ENCODE measurements around the gene GJD3.

DNA sequence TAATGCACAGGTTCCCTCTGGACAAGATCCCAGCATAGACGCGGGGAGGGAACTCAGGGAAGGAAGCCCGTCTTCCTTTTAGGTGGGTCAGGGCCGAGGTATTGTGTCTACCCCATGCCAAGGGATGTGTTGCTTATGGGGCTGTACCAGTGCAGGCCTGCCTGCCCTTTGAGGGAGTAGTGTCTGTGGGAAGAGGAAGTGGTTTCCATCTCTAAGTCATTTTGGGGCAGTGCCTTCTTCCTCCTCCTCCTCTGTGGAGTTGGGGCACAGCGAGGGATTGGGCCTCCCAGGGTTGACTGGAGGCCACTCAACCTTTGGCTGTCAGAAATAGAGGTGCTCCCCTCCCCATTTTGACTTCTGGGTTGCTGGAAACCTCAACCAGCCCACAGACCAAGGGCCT, 26.5 kb downstream of the GJD3 start:
- TF ChIP-seq, protein P1, sequence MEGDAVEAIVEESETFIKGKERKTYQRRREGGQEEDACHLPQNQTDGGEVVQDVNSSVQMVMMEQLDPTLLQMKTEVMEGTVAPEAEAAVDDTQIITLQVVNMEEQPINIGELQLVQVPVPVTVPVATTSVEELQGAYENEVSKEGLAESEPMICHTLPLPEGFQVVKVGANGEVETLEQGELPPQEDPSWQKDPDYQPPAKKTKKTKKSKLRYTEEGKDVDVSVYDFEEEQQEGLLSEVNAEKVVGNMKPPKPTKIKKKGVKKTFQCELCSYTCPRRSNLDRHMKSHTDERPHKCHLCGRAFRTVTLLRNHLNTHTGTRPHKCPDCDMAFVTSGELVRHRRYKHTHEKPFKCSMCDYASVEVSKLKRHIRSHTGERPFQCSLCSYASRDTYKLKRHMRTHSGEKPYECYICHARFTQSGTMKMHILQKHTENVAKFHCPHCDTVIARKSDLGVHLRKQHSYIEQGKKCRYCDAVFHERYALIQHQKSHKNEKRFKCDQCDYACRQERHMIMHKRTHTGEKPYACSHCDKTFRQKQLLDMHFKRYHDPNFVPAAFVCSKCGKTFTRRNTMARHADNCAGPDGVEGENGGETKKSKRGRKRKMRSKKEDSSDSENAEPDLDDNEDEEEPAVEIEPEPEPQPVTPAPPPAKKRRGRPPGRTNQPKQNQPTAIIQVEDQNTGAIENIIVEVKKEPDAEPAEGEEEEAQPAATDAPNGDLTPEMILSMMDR (IDR thresholded peaks at IDR 0.05) = no peak
- no peak for TF ChIP-seq EZH2 (IDR thresholded peaks at IDR 0.05; ENCODE audit: borderline replicate concordance, insufficient read depth, low read depth, low read length, poor library complexity, severe bottlenecking)

All from B cell (primary cell).